Mucosa of descending colon (tissue), 3 donors: ENCODE results near the gene CACNA1C. TPM values are rescaled to one million over a fixed set of nuclear protein-coding genes. Genes with fewer than 3 reads are reported as not detected.

Experiments used
- ATAC-seq: fragments of 200-7000 bp; cut with Tn5 transposase; one replicate; pipeline ENCODE4 v1.9.1; 2020; ENCODE audit warnings: mild to moderate bottlenecking, moderate library complexity
- DNase-seq, 3 donors: peaks; one replicate each; pipeline ENCODE4 v3.0.0-alpha.2; 2020
- H3K36me3 ChIP-seq: fragments of 200-600 bp; one replicate; pipeline ENCODE4 v1.8.0; 2021; ENCODE audit warnings: low read depth, mild to moderate bottlenecking
- H3K4me1 ChIP-seq: fragments of 200-600 bp; one replicate; pipeline ENCODE4 v1.8.0; 2021; ENCODE audit warnings: low read depth, mild to moderate bottlenecking
- H3K4me3 ChIP-seq: fragments of 200-600 bp; one replicate; pipeline ENCODE4 v1.8.0; 2021; ENCODE audit warnings: mild to moderate bottlenecking
- H3K9me3 ChIP-seq: fragments of 200-600 bp; one replicate; pipeline ENCODE4 v1.8.0; 2021; ENCODE audit warnings: mild to moderate bottlenecking
- intact Hi-C, 2 donors: fragments of 100-400 bp; cut with DNase I in 1 of 2; cut with micrococcal nuclease in 1 of 2; formaldehyde crosslinking; loops; one replicate each; pipeline versions ENCODE4 v1.11.0 to v1.11.1; 2022; cut with DNase I, micrococcal nuclease
- total RNA-seq, 3 donors: library from RNA; stranded (reverse); fragmentation: NEBNext Ultra II Directional in 2 of 3; extraction: Animal tissue kit (Norgen Biotek cat#: 25700) in 2 of 3; gene quantifications; one replicate each; pipeline versions ENCODE4 v1.2.1 to v1.2.4, GENCODE V29; 2021 to 2023
- TF ChIP-seq, protein P1 (sequence below): fragments of 200-600 bp; IDR thresholded peaks from one replicate; pipeline ENCODE4 v1.8.0; 2022; ENCODE audit warnings: antibody characterized with exemption, mild to moderate bottlenecking
- donor health status: DM: no; HTN: no; CAD: no; lungs with moderate emphysema.
- donor health status: DM: no; HTN: no; CAD: no.
- donor health status: DM: no; HTN: yes; CAD: no.

Gene CACNA1C
- total RNA-seq, 3 donors from 2014 or later = 5.5 to 89.4 (median 9.2) TPM

DNA sequence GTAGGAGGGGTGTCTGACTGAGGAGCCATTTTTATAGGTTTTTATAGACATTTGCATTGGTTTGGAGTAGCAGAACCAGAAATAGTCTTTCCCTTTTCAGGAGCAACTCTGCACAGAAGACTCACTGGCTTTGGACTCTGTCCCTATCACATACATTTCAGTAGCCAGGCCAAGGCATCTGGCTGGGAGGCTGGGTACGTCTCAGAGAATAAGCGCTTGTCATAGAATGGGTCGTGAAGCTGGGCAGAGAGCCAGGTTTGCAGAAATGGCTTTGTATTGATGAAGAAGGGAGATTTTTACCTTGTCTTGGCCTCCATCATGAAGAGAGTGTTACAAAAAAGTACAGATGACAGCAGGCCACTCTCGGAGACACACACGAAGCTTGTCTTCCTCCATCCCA is 98.6 kb downstream of the CACNA1C start:
- Histone ChIP-seq H3K36me3 (no peaks in the 10 kb centered on the region), H3K4me1 (no peaks in the 10 kb centered on the region), H3K9me3 (no peaks in the 10 kb centered on the region), H3K4me3 (no peak overlapping the region)
- TF ChIP-seq, protein P1, sequence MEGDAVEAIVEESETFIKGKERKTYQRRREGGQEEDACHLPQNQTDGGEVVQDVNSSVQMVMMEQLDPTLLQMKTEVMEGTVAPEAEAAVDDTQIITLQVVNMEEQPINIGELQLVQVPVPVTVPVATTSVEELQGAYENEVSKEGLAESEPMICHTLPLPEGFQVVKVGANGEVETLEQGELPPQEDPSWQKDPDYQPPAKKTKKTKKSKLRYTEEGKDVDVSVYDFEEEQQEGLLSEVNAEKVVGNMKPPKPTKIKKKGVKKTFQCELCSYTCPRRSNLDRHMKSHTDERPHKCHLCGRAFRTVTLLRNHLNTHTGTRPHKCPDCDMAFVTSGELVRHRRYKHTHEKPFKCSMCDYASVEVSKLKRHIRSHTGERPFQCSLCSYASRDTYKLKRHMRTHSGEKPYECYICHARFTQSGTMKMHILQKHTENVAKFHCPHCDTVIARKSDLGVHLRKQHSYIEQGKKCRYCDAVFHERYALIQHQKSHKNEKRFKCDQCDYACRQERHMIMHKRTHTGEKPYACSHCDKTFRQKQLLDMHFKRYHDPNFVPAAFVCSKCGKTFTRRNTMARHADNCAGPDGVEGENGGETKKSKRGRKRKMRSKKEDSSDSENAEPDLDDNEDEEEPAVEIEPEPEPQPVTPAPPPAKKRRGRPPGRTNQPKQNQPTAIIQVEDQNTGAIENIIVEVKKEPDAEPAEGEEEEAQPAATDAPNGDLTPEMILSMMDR = no peak
- ATAC-seq (no peak), DNase-seq (no peak)
- intact Hi-C loops = no loop called here

DNA sequence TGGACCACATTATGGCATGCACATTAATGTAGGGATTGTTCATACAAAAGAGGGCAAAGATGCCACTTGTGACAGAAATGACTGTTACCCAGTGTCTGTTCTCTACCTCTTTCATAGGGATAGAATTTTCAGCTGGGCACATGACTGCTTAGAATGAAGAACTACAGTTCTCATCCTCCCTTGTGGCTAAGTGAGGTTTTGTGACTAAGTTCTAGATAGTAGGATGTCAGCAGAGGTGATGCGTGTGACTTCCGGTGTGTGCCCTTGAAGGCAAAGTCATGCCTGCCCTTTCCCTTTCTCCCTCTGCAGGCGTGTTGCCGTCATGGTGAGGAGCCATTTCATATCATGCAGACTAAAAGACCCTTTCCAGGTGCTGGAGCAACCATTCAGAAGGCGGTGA is 99.3 kb downstream of the CACNA1C start:
- intact Hi-C loops = no loop called here
- DNase-seq (no peak), ATAC-seq (no peak)
- no peaks in the 10 kb centered on the region for H3K36me3 ChIP-seq
- no peaks in the 10 kb centered on the region for H3K9me3 ChIP-seq
- TF ChIP-seq, protein P1 = no peak
- no peak overlapping the region for H3K4me3 ChIP-seq
- H3K4me1 ChIP-seq = no peaks in the 10 kb centered on the region

DNA sequence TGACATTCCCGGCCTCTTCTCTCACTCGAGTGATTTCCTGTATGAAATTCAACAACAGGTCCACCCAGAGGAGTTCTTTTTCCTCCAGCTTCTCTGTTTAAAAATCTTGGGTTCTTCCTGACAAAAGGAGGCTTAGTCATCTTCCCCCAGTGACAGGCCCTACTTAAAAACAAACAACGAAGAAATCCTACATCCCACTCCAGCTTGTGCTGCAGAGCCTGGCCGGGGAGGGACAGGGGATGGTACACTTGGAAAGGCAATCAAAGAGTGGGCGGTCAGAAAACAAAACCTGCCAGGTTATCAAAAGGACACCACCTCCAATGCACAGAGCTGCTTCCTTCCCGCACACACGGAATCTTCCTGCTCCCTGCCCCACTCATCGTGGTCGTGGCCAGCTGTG is 101.3 kb downstream of the CACNA1C start:
- Histone ChIP-seq H3K36me3 (no peaks in the 10 kb centered on the region), H3K9me3 (no peaks in the 10 kb centered on the region), H3K4me3 (no peak overlapping the region), H3K4me1 (no peaks in the 10 kb centered on the region)
- TF ChIP-seq, protein P1 = no peak
- intact Hi-C loops = no loop called here
- DNase-seq (no peak), ATAC-seq (no peak)

- Histone ChIP-seq H3K4me1 (no peaks in the 10 kb centered on the region), H3K4me3 (no peak overlapping the region), H3K36me3 (no peaks in the 10 kb centered on the region), H3K9me3 (no peaks in the 10 kb centered on the region)
- TF ChIP-seq, protein P1 = no peak
- intact Hi-C loops = no loop called here
- ATAC-seq (no peak), DNase-seq (no peak)
Observed at GRCh38 chr12:2154521-2154920, 101.7 kb downstream of the CACNA1C start.

DNA sequence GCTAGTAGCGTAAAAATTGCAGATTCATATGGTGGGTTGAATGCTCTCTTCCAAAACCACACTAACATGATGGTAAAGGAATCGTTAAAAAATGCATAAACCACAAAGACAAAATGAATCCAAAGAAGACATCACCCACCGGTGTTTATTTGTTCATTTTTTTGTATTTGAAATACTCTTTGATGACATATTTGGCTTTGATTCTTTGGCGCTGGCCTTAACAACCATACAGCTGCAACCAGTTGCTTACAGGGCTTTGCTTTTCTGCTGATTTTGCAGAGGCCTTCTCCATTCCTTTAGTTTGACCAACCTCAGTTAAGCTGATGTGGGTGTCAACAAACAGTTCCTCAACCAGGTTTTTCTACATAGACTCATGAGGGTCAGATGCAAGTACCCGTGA is 103.5 kb downstream of the CACNA1C start:
- ATAC-seq (no peak), DNase-seq (no peak)
- no peaks in the 10 kb centered on the region for H3K4me1 ChIP-seq
- H3K36me3 ChIP-seq = no peaks in the 10 kb centered on the region
- H3K9me3 ChIP-seq = no peaks in the 10 kb centered on the region
- TF ChIP-seq, protein P1 = no peak
- intact Hi-C loops = no loop called here
- no peak overlapping the region for H3K4me3 ChIP-seq

GRCh38 chr12:2160043-2160442 is 107.3 kb downstream of the CACNA1C start:
- TF ChIP-seq, protein P1 = no peak
- DNase-seq (no peak), ATAC-seq (peak; percentile 15)
- Histone ChIP-seq H3K4me1 (peaks cover 6% of the 10 kb centered on the region), H3K36me3 (no peaks in the 10 kb centered on the region), H3K4me3 (no peak overlapping the region), H3K9me3 (no peaks in the 10 kb centered on the region)
- intact Hi-C loops = no loop called here
